ENCODE measurements around the gene RCOR1.
"Not testable (repeated sequence)": the region's sequence is repeated elsewhere in the genome, so short reads cannot be mapped to it uniquely, and the experiment has no call there.

The RCOR1 gene

DNA sequence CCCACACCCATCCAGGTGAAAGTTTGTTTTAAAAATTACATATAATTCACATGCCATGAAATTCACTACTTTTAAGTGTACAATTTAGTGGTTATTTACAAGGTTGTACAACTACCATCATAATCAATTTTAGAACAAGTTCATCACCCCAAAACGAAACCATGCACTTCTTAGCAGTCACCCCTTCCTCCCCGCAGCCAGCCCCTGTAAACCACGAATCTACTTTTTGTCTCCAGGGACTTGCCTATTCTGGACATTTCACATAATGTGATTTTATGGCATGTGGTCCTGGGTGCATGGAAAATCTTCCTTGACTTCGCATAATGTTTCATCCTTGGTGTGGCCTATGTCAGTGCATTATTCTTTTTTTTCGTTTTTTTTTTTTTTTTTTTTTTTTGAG lies 165.6 kb downstream of the RCOR1 start:
- DNase-seq, result no peak

DNA sequence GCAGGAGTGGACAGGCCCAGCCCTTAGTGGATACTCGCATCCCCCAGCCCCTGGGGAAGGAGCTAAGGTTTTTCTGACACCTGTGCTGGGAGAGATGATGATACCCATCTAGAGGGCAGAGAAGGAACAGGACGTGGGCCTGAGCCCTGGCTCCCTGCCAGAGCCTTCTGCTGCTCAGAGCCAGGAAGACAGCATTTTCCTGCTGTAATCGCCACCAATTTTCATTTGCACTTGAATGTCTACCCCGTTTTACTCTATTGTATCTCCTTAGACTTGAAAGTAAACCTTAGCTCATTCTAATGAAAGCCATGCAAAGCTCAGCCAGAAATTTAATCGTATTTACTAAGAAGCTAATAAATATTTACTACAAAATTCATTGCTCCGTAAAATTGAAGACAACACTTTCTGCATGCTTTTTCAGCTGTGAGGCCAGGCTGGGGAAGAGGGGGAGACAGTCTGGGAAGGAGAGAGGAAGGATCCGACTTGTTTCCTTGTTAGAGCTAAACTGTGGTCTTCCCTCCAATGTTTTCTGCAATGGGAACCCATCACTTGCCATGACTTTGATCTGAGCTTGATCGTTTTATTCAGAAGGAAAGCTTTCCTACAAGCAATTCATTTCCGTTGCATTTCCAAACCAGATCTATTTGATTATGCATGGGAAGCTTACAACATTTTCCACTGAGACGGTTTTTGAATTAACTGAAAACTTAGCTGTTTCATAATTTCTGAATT lies 167.2 kb downstream of the RCOR1 start:
- no peak for DNase-seq

DNA sequence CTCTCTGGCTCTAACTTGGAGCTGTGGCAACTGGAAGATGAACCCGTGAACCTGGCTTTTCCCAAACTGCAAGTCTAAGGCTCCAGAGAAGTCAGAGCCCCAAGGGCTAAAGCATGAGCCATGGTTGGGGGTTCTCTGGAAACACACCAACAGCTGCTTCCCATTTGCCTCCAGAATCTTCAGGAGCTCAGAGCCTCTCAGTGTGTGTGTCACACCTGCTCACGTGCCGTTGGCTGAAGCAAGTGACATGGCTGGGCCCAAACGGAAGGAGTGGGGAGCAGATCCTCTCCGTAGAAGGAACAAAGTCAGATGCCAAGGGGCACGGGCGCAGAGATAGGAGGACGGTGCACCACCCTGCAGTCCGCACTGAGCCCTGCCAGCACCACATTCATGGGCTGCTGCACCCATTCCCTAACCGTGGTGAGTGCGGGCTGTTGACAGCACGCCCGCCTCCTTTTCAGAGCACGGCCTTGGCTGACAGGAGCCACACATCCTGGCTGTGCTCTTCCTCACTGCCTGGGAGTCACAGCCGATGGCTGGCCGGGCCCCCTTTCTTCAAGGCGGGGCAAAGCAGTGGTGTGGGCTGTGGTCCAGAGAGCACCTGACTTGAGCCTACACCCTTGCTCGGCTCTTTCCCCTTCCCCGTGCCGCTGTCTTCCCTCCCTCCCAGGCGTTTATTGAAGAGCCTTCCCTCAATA lies 168.2 kb downstream of the RCOR1 start:
- no peak for DNase-seq

DNA sequence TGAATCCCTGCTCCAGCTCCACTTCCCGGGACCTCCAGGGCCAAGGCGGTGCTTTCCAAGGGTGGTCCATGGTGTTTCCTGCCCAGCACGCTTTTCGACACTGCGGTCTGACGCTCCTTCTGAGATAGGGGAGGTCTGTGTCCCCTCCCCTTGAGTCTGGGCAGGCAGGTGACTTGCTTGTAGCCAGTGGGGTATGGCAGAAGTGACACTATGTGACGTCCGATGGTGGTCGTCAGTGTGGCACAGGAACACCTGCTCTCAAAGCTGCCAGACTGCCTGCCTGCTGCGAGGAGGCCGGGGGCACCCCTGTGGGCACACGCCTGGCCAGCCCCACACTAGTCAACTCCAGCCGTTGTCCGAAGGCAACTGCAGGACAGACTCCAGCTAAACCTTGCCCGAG lies 168.8 kb downstream of the RCOR1 start:
- DNase-seq, result no peak

DNA sequence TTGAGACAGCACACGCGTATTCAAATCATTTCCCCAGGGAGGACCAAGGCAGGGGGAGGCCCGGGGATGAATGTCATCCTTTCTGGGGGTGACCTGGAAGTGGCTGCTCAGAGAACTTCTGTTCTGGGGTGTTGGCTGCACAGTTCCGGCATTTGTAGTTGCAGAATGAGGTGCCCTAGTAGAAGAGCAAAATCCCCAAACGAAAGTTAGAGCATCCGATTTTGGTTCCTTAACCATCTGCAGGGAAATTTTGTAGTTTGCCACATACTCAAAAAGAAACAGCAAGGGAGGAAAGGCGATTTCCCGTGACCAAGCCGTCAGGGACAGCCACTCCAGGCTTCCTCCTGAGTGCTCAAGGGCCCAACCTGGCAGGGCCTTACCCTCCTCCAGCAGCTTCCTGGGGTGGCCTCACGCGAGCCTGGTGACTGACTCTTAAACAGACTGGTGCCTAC lies 171.8 kb downstream of the RCOR1 start:
- DNase-seq, result no peak

DNA sequence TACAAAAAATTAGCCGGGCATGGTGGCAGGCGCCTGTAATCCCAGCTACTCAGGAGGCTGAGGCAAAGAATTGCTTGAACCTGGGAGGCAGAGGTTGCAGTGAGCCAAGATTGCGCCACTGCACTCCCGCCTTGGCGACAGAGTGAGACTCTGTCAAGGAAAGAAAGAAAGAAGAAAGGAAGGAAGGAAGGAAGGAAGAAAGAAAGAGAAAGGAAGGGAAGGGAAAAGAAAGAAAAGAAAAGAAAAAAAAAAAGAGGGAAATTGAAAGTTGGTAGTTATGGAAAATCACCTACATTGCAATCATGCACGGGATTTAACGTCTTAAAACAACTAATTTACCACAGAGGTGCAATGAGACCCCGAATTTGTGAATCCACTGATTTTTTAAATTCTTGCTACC lies 173.3 kb downstream of the RCOR1 start:
- DNase-seq, result not testable (repeated sequence)

DNA sequence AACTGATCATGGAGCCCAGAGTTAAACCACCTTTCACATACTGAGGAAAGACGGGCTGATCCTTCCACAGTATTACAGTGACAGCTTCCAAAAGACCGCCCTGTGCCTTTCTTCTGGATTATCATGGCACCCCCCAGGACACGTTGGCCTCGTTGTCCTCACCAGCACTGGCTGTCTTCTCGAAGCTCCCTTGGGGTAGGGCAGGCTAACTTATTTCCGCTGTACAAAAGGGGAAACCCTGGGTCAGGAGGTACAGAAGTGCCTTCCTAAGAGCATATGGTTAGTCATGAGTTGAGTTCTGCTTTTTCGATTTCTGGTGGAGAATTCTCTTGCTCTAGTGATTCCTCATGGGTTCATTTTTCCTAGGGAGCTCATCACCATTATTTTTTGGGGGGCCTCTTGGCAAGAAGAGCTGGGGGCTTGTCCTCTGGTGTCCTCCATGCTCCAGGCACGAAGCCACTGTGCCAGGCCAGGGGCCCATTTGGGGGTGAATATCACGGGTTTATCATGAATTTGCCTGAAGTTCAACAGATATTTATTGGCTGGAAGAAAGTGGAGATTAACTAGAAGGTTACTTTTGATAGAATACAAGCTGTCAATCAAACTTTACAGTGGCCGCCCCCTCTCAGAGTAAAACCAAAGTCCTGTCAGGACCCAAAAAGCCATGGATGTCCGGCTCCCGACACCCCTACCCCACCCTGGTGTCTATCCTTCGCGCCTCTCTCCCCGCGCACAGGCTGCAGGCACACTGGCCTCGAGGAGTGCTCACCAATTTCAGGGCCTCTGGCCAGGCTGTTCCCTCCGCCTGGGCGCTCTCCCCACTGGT lies 176.0 kb downstream of the RCOR1 start:
- DNase-seq, result no peak

DNA sequence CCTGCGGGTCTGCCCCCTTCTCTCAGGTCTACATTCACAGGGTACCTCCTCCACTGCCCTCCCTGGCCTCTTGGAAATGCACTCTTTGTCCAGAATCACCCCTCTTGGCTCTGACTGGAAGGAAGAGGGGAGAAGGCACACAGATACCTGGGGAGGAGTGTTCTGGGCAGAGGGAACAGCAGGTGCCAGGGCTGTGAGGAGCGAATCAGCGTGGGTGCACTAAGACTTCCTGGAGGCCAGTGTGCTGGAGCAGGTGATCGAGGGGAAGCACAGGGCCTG lies 176.5 kb downstream of the RCOR1 start:
- DNase-seq, result no peak

DNA sequence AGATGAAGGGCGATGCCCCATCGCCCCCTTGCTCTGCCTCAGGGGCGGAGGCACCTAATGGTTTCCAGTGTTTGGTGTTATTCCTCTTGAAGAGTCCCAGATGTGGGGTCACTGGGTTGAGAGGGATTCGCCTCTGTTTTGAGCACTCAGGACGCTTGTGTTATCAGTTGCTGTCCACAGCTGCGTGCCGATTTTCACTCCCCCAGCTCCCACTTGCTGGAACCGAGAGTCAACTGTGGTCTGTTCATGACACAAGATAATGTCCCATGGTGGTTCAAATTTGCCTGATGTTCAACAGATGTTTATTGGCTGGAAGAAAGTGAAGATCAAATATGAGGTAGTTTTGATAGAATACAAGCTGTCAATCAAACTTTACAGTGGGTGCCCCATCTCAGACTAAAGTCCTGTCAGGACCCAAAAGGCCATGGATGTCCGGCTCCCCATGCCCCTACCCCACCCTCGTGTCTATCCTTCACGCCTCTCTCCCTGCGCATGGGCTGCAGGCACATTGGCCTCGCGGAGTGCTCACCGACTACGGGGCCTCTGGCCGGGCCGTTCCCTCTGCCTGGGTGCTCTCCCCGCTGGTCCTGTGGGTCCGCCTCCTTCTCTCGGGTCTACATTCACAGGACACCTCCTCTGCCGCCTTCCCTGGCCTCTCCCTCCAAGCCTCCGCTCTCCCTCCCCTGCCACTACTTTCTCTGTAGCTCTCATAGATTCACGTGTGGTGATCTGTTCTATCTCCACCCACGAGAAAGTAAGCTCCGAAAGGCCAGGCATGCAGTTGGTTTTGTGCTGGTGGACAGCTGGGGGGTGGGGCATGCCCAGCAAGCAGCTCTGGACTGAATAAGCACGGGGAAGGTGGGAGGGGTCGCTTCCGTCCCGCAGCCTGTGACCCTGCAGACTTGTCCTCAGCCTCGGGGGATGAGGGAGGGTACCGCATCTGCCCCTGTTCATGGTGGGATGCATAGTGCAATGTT lies 178.0 kb downstream of the RCOR1 start:
- DNase-seq, result no peak

DNA sequence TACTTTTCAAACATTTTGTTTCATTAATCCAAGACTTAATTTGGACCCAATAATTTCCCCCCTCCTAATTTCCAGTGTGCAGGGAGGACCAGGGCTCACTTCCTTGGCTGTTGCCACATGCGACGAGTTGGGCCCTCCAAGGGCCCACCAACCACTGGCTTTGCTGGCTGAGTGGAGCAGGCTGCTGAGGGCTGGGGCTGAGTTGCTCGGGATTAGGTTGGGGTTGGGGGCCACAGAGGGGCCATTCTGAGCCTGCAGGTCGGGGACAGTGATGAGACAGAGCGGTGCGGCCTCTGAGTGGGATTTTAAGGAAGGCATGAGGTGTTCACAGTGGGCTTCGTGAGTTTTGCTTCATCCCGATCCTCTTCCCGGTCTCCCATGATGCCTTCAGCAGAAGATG lies 178.7 kb downstream of the RCOR1 start:
- no peak for DNase-seq

DNA sequence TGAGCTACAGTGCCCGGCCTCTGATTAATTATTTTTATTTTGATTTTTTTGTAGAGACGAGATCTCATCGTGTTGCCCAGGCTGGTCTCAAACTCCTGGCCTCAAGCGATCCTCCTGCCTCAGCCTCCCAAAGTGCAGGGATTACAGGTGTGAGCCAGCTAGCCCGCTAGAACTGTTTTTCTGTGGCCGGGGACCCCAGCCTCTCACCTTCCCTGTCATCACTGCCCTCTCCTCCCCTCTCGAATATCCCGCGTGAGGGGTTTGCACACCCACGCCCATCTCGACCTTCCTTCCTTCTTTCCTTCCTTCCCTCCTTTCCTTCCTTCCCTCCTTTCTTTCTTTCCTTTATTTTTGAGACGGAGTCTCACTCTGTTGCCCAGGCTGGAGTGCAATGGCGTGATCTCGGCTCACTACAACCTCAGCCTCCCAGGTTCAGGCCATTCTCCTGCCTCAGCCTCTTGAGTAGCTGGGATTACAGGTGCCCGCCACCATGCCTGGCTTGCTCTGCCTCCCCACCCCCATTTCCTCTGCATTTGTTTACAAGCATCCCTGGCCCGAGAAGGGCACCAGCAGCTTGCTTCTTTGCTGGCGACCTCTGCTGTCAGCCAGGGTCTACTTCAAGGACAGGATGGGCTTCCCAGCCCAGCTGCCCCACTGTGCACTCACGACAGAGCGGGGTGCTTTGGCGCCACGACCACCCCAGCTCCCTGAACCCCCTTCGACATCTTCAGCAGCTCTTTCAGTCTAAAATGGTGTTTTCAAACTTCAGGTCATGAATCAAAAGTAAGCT lies 180.5 kb downstream of the RCOR1 start:
- DNase-seq, result no peak

DNA sequence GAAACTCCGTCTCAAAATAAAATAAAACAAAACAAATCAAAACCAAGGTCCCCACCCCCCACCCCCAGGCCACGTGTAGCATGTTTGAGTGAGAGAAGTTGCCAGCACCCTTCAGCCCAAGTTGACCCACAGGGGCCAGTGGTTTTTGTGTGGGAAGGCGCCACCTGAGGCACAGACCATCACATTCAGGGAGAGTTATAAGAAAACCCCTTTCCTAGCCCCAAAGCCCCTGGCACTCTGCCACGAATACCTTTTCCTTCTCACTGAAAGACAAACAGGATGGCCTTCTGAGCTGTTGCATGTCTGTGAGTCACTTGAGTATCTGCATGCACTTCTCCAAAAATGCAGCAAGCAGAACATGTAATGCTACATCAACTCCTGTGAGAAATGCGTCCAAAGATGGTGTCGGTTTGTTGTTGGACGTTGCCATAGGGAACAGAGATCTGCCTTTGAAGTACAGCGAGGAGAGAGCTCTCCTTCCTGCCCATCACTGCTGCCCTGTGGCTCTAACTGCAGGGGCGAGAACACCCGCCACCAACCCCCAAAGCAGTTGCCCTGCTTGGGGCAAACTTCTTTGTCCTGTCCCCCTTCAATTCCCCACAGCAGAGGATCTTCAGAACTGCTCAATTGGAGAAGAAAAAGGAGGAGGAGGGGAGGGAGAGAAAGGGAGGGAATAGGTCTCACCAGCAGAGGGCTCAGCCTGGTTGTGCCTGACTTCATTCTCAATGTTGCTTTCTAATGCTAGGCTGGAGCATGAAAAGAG lies 182.1 kb downstream of the RCOR1 start:
- DNase-seq, result peak; percentile 49

DNA sequence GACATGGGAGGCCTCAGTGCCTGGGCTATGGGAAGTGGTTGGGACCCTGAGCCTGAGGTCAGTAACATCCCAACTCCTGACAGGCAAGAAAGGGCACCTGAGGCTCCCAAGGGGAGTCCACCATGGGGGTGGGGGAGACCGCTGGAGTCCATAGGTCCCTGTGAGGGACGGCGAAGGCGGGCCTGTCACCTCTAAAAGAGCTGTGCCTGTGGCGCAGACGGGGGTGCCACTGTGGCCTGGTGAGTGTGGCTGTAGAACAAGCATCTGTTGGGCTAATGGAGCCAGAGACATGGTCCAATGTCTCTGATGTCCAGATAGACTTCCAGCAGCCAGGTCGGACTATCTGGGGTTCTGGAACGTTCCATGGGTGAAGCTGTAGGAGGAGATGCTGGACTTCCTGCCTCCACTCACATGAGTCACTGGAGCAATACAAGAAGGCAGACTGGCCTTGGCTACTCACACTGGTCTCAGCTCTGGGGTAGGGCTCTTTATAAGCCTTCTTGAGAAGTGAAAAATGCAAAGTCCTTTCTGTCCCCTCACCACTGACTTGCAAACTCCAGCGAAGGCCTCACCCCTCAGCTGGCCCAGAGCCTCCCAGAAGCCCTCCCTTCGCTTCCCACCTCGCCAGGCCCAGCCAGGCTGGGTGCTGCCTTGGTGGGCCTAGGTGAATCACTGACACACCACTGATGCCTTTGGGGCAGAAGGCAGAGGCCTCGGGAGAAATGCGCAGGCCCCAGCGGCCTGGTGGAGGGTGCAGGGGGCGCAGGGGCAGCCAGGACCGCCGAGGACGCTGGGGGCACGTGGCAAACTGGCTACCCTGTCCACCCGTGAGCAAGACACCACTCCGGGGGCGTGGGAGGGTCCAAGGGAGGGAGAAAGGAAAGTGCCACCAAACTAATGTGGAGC lies 183.7 kb downstream of the RCOR1 start:
- no peak for DNase-seq

DNA sequence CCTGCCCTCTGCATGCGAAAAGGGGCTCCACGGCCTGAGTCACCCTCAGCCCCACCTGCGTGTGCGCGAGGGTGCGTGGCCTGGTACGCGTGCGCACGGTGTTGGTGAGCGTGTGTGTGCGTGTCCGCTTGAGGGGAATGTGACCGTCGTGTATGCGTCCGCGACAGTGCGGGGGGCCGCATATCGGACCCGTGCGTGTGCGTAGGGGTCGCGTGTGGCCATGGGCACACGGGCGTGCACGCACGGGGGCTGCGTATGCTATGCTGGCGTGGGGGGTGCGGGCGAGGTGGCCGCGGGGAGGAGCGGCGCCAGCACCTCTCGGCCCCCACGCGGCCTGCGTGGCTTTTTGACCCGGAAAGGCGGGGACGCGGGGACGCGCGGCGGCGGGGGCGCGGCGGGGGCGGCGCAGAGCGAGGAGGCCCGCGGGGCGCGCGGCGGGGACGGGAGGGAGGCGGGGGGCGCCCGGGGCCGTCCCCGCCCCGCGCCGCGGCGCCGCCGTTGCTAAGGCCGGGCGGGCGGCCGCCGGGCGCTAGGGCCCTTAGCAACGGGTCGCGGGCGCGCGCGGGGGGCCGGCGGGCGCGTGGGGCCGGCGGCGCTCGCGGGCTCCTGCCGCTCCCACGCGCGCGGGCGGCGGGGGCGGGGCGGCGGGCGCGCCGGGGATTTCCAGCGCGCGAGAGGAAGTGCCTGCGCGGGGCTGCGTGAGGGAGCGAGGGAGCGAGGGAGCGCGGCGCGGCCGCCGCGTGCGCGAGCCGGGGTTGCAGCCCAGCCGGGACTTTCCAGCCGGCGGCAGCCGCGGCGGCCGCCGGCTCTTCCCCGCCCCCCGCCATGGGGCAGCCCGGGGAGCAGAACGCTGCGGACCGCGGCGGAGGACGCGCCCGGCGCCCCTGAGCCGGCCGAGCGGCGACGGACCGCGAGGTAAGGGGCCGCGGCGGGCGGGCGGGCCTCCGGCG lies 184.6 kb downstream of the RCOR1 start, which contains the start of gene TRAF3:
TRAF3 (plus strand) TSS at position 689 of the 950 bp plus-strand sequence. CDS start 92,753 bp downstream, outside the sequence.
- DNase-seq, result peak; percentile 79

DNA sequence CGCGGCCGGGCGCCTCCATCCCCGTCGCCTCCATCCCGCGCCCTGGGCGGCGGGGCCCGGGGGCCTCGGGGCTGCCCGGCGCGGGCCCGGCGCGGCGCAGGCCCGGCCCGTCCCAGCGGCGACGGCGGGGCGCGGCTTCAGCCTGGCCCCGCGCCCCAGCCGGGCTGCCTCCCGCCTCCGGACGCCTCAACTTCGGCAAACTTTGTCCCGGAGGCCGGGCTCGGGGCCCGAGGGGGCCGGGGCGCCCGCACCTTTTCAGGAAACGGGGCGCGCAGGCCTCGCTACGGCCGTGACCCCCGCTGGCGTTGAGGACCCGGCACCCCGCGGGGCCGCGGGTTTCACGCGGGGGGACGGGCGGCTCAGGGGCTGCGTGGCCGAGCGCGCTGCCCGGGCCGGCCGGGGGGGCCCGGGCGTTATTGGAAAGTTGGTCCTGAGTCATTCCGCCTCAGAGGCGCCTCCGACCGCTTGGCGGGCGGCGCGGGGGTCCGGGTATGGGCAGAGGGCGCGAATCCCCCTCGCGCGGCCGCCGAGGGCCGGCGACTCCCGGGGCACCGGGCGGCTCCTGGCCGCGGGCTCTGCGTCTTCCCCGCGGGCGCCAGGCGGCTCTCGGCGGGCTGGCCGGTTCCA lies 185.4 kb downstream of the RCOR1 start:
- no peak for DNase-seq

DNA sequence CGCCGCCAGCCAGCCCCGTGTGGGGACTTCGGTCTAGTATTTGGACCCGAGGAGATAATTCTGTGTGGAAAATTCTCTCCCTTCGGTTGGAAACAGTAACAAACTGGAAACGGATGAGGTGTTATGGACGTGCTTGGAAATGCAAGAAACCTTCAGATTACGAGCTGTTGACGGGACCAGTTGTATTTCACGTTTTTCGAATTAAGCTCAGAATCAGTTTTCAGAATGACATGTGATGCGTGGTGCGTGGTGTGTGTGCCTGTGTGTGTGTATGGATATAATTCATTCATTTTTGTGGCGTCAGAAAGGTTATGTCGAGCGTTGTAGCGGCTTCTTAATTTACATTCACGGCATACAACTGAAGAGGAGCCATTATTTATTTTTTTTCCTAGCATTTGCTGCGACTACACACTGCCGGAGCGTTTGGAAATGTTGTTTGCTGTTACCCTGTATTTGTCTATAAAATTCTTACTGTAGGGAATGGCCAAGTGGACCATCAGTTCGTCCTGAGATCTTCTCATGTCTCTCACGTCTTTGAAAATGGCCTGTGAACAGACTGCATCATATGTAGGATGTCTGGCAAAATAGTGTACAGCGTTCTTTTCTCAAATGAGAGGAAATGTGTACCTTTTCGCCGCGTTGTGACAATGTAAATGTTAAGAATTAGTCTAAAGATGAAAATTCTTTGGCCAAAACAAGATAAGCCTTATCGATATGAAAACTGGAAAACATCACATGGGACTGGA lies 186.1 kb downstream of the RCOR1 start:
- DNase-seq, result peak; percentile 15

DNA sequence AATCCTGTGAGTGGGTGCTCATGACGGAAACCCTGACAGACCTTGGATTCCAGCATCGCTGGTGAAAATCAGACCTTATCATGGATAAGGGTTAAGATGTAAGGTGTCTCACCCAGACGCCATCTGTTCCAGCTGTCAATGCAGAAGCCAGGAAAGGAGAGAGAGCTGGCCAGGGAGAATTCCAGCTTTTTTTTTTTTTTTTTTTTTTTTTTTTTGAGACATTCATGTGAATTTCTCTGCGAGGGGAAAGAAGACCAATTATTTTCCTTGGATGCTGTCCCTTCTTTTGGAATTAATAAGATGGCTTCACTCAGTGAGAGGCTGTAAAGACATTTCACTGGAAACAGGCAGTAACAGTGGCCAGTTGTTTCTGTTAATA lies 186.6 kb downstream of the RCOR1 start:
- no peak for DNase-seq

Measured in stimulated activated naive CD4-positive, alpha-beta T cell treated with Interleukin-2 at 50 U/mL for 16 hours (primary cell).